ENCODE measurements around the gene SLFN11. TPM values are rescaled to one million over a fixed set of nuclear protein-coding genes. Genes with fewer than 3 reads are reported as not detected.

The SLFN11 gene
- total and polyA plus RNA-seq, 2 of the 8 experiments (the other 6 are each of a cell fraction or from before 2014, with no cell fraction given): 0.11 to 0.28 TPM

DNA sequence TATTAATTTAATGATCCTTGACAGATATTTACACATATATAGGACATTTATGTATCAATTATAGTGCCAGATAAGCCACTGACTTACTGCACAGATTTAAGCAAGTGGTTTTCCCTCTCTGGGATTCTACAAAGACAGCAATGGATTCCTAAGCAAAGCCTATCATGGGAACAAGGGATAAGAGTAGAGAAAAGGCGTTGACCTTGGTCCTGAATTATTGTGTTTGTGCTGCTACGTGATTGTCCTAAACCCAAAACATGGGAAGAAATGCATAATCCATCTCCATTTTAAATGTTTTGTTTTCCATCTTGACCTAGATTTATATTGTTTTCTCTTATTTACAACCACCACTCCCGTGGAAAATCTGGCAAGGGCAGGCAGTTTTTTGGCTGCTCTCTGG is 14.0 kb downstream of the SLFN11 start (continued):
- TF ChIP-seq, protein P1, sequence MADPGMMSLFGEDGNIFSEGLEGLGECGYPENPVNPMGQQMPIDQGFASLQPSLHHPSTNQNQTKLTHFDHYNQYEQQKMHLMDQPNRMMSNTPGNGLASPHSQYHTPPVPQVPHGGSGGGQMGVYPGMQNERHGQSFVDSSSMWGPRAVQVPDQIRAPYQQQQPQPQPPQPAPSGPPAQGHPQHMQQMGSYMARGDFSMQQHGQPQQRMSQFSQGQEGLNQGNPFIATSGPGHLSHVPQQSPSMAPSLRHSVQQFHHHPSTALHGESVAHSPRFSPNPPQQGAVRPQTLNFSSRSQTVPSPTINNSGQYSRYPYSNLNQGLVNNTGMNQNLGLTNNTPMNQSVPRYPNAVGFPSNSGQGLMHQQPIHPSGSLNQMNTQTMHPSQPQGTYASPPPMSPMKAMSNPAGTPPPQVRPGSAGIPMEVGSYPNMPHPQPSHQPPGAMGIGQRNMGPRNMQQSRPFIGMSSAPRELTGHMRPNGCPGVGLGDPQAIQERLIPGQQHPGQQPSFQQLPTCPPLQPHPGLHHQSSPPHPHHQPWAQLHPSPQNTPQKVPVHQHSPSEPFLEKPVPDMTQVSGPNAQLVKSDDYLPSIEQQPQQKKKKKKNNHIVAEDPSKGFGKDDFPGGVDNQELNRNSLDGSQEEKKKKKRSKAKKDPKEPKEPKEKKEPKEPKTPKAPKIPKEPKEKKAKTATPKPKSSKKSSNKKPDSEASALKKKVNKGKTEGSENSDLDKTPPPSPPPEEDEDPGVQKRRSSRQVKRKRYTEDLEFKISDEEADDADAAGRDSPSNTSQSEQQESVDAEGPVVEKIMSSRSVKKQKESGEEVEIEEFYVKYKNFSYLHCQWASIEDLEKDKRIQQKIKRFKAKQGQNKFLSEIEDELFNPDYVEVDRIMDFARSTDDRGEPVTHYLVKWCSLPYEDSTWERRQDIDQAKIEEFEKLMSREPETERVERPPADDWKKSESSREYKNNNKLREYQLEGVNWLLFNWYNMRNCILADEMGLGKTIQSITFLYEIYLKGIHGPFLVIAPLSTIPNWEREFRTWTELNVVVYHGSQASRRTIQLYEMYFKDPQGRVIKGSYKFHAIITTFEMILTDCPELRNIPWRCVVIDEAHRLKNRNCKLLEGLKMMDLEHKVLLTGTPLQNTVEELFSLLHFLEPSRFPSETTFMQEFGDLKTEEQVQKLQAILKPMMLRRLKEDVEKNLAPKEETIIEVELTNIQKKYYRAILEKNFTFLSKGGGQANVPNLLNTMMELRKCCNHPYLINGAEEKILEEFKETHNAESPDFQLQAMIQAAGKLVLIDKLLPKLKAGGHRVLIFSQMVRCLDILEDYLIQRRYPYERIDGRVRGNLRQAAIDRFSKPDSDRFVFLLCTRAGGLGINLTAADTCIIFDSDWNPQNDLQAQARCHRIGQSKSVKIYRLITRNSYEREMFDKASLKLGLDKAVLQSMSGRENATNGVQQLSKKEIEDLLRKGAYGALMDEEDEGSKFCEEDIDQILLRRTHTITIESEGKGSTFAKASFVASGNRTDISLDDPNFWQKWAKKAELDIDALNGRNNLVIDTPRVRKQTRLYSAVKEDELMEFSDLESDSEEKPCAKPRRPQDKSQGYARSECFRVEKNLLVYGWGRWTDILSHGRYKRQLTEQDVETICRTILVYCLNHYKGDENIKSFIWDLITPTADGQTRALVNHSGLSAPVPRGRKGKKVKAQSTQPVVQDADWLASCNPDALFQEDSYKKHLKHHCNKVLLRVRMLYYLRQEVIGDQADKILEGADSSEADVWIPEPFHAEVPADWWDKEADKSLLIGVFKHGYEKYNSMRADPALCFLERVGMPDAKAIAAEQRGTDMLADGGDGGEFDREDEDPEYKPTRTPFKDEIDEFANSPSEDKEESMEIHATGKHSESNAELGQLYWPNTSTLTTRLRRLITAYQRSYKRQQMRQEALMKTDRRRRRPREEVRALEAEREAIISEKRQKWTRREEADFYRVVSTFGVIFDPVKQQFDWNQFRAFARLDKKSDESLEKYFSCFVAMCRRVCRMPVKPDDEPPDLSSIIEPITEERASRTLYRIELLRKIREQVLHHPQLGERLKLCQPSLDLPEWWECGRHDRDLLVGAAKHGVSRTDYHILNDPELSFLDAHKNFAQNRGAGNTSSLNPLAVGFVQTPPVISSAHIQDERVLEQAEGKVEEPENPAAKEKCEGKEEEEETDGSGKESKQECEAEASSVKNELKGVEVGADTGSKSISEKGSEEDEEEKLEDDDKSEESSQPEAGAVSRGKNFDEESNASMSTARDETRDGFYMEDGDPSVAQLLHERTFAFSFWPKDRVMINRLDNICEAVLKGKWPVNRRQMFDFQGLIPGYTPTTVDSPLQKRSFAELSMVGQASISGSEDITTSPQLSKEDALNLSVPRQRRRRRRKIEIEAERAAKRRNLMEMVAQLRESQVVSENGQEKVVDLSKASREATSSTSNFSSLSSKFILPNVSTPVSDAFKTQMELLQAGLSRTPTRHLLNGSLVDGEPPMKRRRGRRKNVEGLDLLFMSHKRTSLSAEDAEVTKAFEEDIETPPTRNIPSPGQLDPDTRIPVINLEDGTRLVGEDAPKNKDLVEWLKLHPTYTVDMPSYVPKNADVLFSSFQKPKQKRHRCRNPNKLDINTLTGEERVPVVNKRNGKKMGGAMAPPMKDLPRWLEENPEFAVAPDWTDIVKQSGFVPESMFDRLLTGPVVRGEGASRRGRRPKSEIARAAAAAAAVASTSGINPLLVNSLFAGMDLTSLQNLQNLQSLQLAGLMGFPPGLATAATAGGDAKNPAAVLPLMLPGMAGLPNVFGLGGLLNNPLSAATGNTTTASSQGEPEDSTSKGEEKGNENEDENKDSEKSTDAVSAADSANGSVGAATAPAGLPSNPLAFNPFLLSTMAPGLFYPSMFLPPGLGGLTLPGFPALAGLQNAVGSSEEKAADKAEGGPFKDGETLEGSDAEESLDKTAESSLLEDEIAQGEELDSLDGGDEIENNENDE (IDR thresholded peaks at IDR 0.05; ENCODE audit: insufficient replicate concordance, low read length): no peak
- no peak for TF ChIP-seq RNF2 (IDR thresholded peaks at IDR 0.05; ENCODE audit: borderline replicate concordance, low read depth, low read length, missing control alignments, poor library complexity, severe bottlenecking)
- no peak for TF ChIP-seq ZNF274 (IDR thresholded peaks at IDR 0.05; ENCODE audit: borderline replicate concordance, extremely low read depth, low read length)
- TF ChIP-seq KDM4A (IDR thresholded peaks at IDR 0.05; ENCODE audit: low read depth, low read length, severe bottlenecking): no peak

All from H1 (cell line).